C4-2B (cell line): ENCODE measurements around the gene LCN2.

Source experiments
- CTCF ChIP-seq: fragments of 450-650 bp; conservative IDR thresholded peaks from 2 replicates; pipeline ENCODE4 v1.5.1; 2017; ENCODE audit warnings: mild to moderate bottlenecking
- ZFX ChIP-seq: fragments of 450-650 bp; IDR thresholded peaks from 2 replicates; pipeline ENCODE4 v1.6.1; 2017

- no peak for TF ChIP-seq CTCF
- no peak for TF ChIP-seq ZFX
Observed at GRCh38 chr9:128144239-128145181, 4.7 kb upstream of the LCN2 start.
